Transverse colon (tissue), 4 donors: ENCODE results near the gene PLCG2. TPM values are rescaled to one million over a fixed set of nuclear protein-coding genes. Genes with fewer than 3 reads are reported as not detected.

Experiments used
- DNase-seq: peaks from one replicate; pipeline ENCODE4 v3.0.0-alpha.2; 2019
- H3K27ac ChIP-seq, 4 donors: fragments of 200-600 bp; sonication (generic); 2 replicates each; pipeline ENCODE4 v1.5.1; 2016 to 2018; ENCODE audit warnings: inconsistent platforms in 4 of 4
- H3K27me3 ChIP-seq: fragments of 200-600 bp; sonication (generic); 2 replicates; pipeline ENCODE4 v1.5.1; 2017; ENCODE audit warnings: inconsistent platforms
- H3K36me3 ChIP-seq, 4 donors: fragments of 200-600 bp; sonication (generic); 2 replicates each; pipeline ENCODE4 v1.5.1; 2017 to 2019; ENCODE audit warnings: inconsistent platforms in 4 of 4
- H3K4me1 ChIP-seq, 4 donors: fragments of 200-600 bp; sonication (generic); 2 replicates each; pipeline ENCODE4 v1.5.1; 2017 to 2020; ENCODE audit warnings: inconsistent platforms in 4 of 4
- H3K4me3 ChIP-seq, 4 donors: fragments of 200-600 bp; sonication (generic); 1 replicate in 1 of 4; 2 replicates in 3 of 4; pipeline versions ENCODE4 v1.5.1 to v1.6.1; 2017 to 2019; ENCODE audit warnings: inconsistent platforms in 4 of 4
- H3K9me3 ChIP-seq, 2 donors: fragments of 200-600 bp; sonication (generic); 2 replicates each; pipeline ENCODE4 v1.5.1; 2017 to 2019; ENCODE audit warnings: inconsistent platforms in 2 of 2
- CTCF ChIP-seq, 5 experiments: fragments of 200-600 bp in 3 of 5; fragments of 450-650 bp in 2 of 5; sonication (generic) in 3 of 5; IDR thresholded peaks; 1 replicate in 2 of 5; 2 replicates in 3 of 5; pipeline ENCODE4 v1.5.1; 2016 to 2017; ENCODE audit warnings: antibody characterized with exemption in 5 of 5, inconsistent platforms in 3 of 5, mild to moderate bottlenecking in 2 of 5, moderate library complexity in 1 of 5
- EP300 ChIP-seq: sonication (generic); formaldehyde crosslinking; IDR thresholded peaks from one replicate; pipeline ENCODE4 v1.6.1; 2017; ENCODE audit warnings: antibody characterized with exemption, low read depth
- POLR2A ChIP-seq: fragments of 450-650 bp; IDR thresholded peaks from one replicate; pipeline ENCODE4 v1.6.1; 2016; ENCODE audit warnings: antibody characterized with exemption, mild to moderate bottlenecking, moderate library complexity
- POLR2AphosphoS5 ChIP-seq, 3 donors: sonication (generic); formaldehyde crosslinking; IDR thresholded peaks; one replicate each; pipeline ENCODE4 v1.6.1; 2016; ENCODE audit warnings: antibody characterized with exemption in 3 of 3
- WGBS, 2 donors: methylation state at CpG; one replicate each; pipeline ENCODE4 v1.1.5; 2018; ENCODE audit warnings: low coverage in 1 of 2; 5-methylcytosine and 5-hydroxymethylcytosine counted together
- in situ Hi-C, 4 donors: fragments of 200-750 bp; cut with MboI; loops; one replicate each; pipeline versions ENCODE4 v1.15.0 to v1.15.1; 2017; ENCODE audit warnings: low sequenced_read_pairs in 3 of 4, low pct_ligation_motif_present in 1 of 4, low pct_unique_long_range_greater_than_20kb in 1 of 4
- intact Hi-C: fragments of 100-400 bp; cut with DNase I; formaldehyde crosslinking; loops from one replicate; pipeline ENCODE4 v1.15.1; 2023; ENCODE audit warnings: low total_unique reads
- total RNA-seq, 4 donors: library from RNA; depleted of rRNA; stranded (reverse); fragments of >200 nt; gene quantifications; one replicate each; pipeline ENCODE4 v1.1.0, GENCODE V29; 2016

PLCG2 gene
- total RNA-seq, 4 donors from 2014 or later: 9.0 to 65.9 (median 28.6) TPM

GRCh38 chr16:81775570-81775969 is 3.5 kb upstream of the PLCG2 start:
- Histone ChIP-seq H3K9me3 (no peaks in the 10 kb centered on the region), H3K27ac (no peak overlapping the region), H3K4me1 (peaks cover 0 to 14% (median 12%) of the 10 kb centered on the region in 4 donors), H3K27me3 (peaks cover 72% of the 10 kb centered on the region), H3K4me3 (no peak overlapping the region), H3K36me3 (no peaks in the 10 kb centered on the region)
- TF ChIP-seq POLR2AphosphoS5 (IDR thresholded peaks at IDR 0.05): no peak
- TF ChIP-seq CTCF (IDR thresholded peaks at IDR 0.05): no peak
- TF ChIP-seq EP300: no peak
- TF ChIP-seq POLR2A: no peak
- in situ Hi-C loops: no loop called here
- DNase-seq: no peak
- intact Hi-C loops: no loop called here

- WGBS, 2 donors: 75 to 84% methylated on average over 5 to 6 of the region's 6 CpGs
- no peak for DNase-seq
- H3K27ac ChIP-seq: no peak overlapping the region
- TF ChIP-seq POLR2A (no peak), EP300 (no peak), CTCF (IDR thresholded peaks at IDR 0.05) (no peak), POLR2AphosphoS5 (IDR thresholded peaks at IDR 0.05) (no peak)
- no peak overlapping the region for H3K4me3 ChIP-seq
- in situ Hi-C loops (no loop called here), intact Hi-C loops (no loop called here)
- peaks cover 76% of the 10 kb centered on the region for H3K27me3 ChIP-seq
- no peaks in the 10 kb centered on the region for H3K36me3 ChIP-seq
- H3K9me3 ChIP-seq: no peaks in the 10 kb centered on the region
- peaks cover 0 to 14% (median 12%) of the 10 kb centered on the region in 4 donors for H3K4me1 ChIP-seq
These were observed 860 bp upstream of the PLCG2 start for GRCh38 chr16:81778231-81778630.

- WGBS, 2 donors: 5% methylated on average over 42 of the region's 58 CpGs; no CpG with 5 or more reads in 1 of the 2 donors
- peak; percentile 50 for DNase-seq
- Histone ChIP-seq H3K9me3 (no peaks in the 10 kb centered on the region), H3K27me3 (peaks cover 71% of the 10 kb centered on the region), H3K4me3 (peak overlapping the region; percentile 19 to 70 (median 64)), H3K27ac (peak overlapping the region; percentile 65 to 79 (median 72)), H3K36me3 (no peaks in the 10 kb centered on the region), H3K4me1 (peaks cover 0 to 22% (median 12%) of the 10 kb centered on the region in 4 donors)
- TF ChIP-seq EP300 (no peak), POLR2AphosphoS5 (IDR thresholded peaks at IDR 0.05) (no peak), CTCF (IDR thresholded peaks at IDR 0.05) (no peak), POLR2A (no peak)
- intact Hi-C loops (no loop called here), in situ Hi-C loops (no loop called here)
These were observed 637 bp downstream of the PLCG2 start for GRCh38 chr16:81779536-81780320.

GRCh38 chr16:81780350-81780749 is 1.3 kb downstream of the PLCG2 start:
- H3K36me3 ChIP-seq: no peaks in the 10 kb centered on the region

More at GRCh38 chr16:81780350-81780749, 1.3 kb downstream of the PLCG2 start:
- intact Hi-C loops (no loop called here), in situ Hi-C loops (no loop called here)
- Histone ChIP-seq H3K9me3 (no peaks in the 10 kb centered on the region), H3K4me3 (peak overlapping the region in 1 of 4 donors; percentile 70), H3K27ac (peak overlapping the region in 2 of 4 donors; percentile 65 to 79), H3K4me1 (peaks cover 0 to 22% (median 12%) of the 10 kb centered on the region in 4 donors), H3K27me3 (peaks cover 65% of the 10 kb centered on the region)
- no peak for TF ChIP-seq POLR2AphosphoS5 (IDR thresholded peaks at IDR 0.05)
- TF ChIP-seq EP300: no peak
- TF ChIP-seq POLR2A: no peak
- no peak for TF ChIP-seq CTCF (IDR thresholded peaks at IDR 0.05)
- 47% methylated on average over 8 of the region's 8 CpGs; no CpG with 5 or more reads in 1 of the 2 donors for WGBS, 2 donors
- peak; percentile 30 for DNase-seq
